ENCODE results near the gene FH.

GRCh38 chr1:241555526-241555925 is 36.0 kb upstream of the FH start:
- TF ChIP-seq POLR2AphosphoS5 (IDR thresholded peaks at IDR 0.05): no peak
- no peak for TF ChIP-seq POLR2A (IDR thresholded peaks at IDR 0.05)
